Effector memory CD8-positive, alpha-beta T cell (primary cell): ENCODE measurements around the gene DGLUCY.
A peak's percentile ranks its signal among the peaks of the same experiment; 100 is the strongest.

Source experiments
- ATAC-seq: fragments of 150-1000 bp; cut with Tn5 transposase; replicated peaks from 2 replicates; pipeline ENCODE4 v1.10.0; 2021; ENCODE audit warnings: mild to moderate bottlenecking, moderate library complexity
- DNase-seq, 3 experiments: peaks; one replicate each; pipeline ENCODE4 v3.0.0; 2021
- H3K27ac Mint-ChIP-seq, 2 donors: one replicate each; pipeline ENCODE4 v1.8.0; 2022; ENCODE audit warnings: mild to moderate bottlenecking in 2 of 2, mixed read lengths in 2 of 2, moderate library complexity in 2 of 2
- H3K27me3 Mint-ChIP-seq, 2 donors: one replicate each; pipeline ENCODE4 v1.8.0; 2022; ENCODE audit warnings: mixed read lengths in 2 of 2
- H3K36me3 Mint-ChIP-seq: one replicate; pipeline ENCODE4 v1.8.0; 2022; ENCODE audit warnings: mild to moderate bottlenecking, moderate library complexity, mixed read lengths; ENCODE audit not compliant: insufficient read depth
- H3K4me1 Mint-ChIP-seq, 2 donors: one replicate each; pipeline ENCODE4 v1.8.0; 2022; ENCODE audit warnings: low read depth in 2 of 2, mixed read lengths in 2 of 2
- H3K4me3 Mint-ChIP-seq, 2 donors: one replicate each; pipeline ENCODE4 v1.8.0; 2022; ENCODE audit warnings: mild to moderate bottlenecking in 2 of 2, mixed read lengths in 2 of 2, moderate library complexity in 2 of 2
- H3K9me3 Mint-ChIP-seq, 2 donors: one replicate each; pipeline ENCODE4 v1.8.0; 2022; ENCODE audit warnings: mixed read lengths in 2 of 2

DGLUCY gene

DNA sequence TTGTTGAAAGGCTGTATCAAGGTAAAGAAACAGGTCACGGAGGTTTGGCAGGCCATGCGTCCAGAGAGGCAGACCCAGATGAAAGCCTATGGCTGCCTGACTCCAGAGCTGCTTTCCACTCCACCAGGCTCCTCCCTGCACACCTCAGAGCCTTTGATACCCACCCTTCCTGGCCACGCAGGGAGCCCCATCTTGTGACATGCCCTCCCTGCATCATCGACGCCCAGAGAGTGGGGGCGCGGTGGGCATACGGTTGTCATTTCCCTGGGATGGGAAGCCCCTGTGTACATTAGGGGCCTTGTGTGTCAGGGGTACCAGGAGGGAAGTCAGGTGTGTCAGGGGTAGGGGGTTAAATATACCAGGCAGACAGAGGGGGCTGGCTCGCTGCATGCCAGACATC, 160.9 kb downstream of the DGLUCY start:
- H3K9me3 Mint-ChIP-seq, result no peaks in the 10 kb centered on the region
- no peak overlapping the region for H3K4me3 Mint-ChIP-seq
- H3K27ac Mint-ChIP-seq, result peak overlapping the region; percentile 46 to 67
- no peaks in the 10 kb centered on the region for H3K27me3 Mint-ChIP-seq
- no peak for DNase-seq
- peaks cover 99% of the 10 kb centered on the region for H3K36me3 Mint-ChIP-seq
- no peak for ATAC-seq
- peaks cover 1 to 4% of the 10 kb centered on the region in 2 donors for H3K4me1 Mint-ChIP-seq
